Lung (tissue), 12 donors: Measurements from ENCODE around the gene BMP4. TPM values are rescaled to one million over a fixed set of nuclear protein-coding genes. Genes with fewer than 3 reads are reported as not detected.

Source experiments
- ATAC-seq: fragments of 200-7000 bp; cut with Tn5 transposase; one replicate; pipeline ENCODE4 v1.9.1; 2020; ENCODE audit warnings: moderate number of reproducible peaks; ENCODE audit not compliant: insufficient read depth, low FRiP score
- DNase-seq, 3 donors: peaks; one replicate each; pipeline ENCODE4 v3.0.0-alpha.2; 2013 to 2017
- H3K27ac ChIP-seq, 2 donors: one replicate each; pipeline ENCODE4 v1.5.1; 2013; ENCODE audit warnings: mild to moderate bottlenecking in 2 of 2, moderate library complexity in 2 of 2, control low read depth in 1 of 2, inconsistent platforms in 1 of 2, low read depth in 1 of 2, low read length in 1 of 2
- H3K27me3 ChIP-seq, 3 donors: one replicate each; pipeline ENCODE4 v1.5.1; 2013; ENCODE audit warnings: low read length in 2 of 3; ENCODE audit not compliant: control insufficient read depth in 3 of 3, insufficient read depth in 3 of 3
- H3K36me3 ChIP-seq, 4 donors: one replicate each; pipeline ENCODE4 v1.5.1; 2013; ENCODE audit warnings: low read length in 4 of 4, mild to moderate bottlenecking in 1 of 4, moderate library complexity in 1 of 4; ENCODE audit not compliant: control insufficient read depth in 4 of 4, insufficient read depth in 4 of 4
- H3K4me1 ChIP-seq, 5 donors: one replicate each; pipeline ENCODE4 v1.5.1; 2013; ENCODE audit warnings: low read length in 5 of 5, mild to moderate bottlenecking in 2 of 5, moderate library complexity in 1 of 5; ENCODE audit not compliant: control insufficient read depth in 5 of 5, insufficient read depth in 5 of 5
- H3K4me3 ChIP-seq: one replicate; pipeline ENCODE4 v1.5.1; 2013; ENCODE audit warnings: mild to moderate bottlenecking, control low read depth, moderate library complexity
- H3K9ac ChIP-seq, 2 donors: one replicate each; pipeline ENCODE4 v1.5.1; 2013; ENCODE audit warnings: low read length in 2 of 2, control low read depth in 1 of 2; ENCODE audit not compliant: insufficient read depth in 1 of 2
- H3K9me3 ChIP-seq, 4 donors: one replicate each; pipeline ENCODE4 v1.5.1; 2013; ENCODE audit warnings: low read length in 3 of 4, mild to moderate bottlenecking in 1 of 4, moderate library complexity in 1 of 4; ENCODE audit not compliant: control insufficient read depth in 4 of 4, insufficient read depth in 3 of 4
- CTCF ChIP-seq: IDR thresholded peaks from 2 replicates; pipeline ENCODE4 v1.5.1; 2012; ENCODE audit warnings: mild to moderate bottlenecking; ENCODE audit errors: control extremely low read depth, extremely low read depth
- WGBS, 2 donors: extraction: QIAGEN DNeasy Blood & Tissue Kit; methylation state at CpG; one replicate each; pipeline ENCODE4 v1.1.7; 2013; 5-methylcytosine and 5-hydroxymethylcytosine counted together
- polyA plus RNA-seq, 2 donors: library from polyadenylated mRNA; stranded (reverse); fragments of 200-250 nt; gene quantifications; one replicate each; pipeline ENCODE4 v1.2.1, GENCODE V29; 2013
- total RNA-seq, 2 donors: library from RNA; depleted of rRNA in 1 of 2; stranded (reverse); fragments of >200 nt in 1 of 2; gene quantifications; one replicate each; pipeline ENCODE4 v1.2.1, GENCODE V29; 2014 to 2021
- donor health status: control.
- donor health status: control.
- donor health status: Bipolar disorder and iron deficiency.
- donor health status: healthy.
- donor health status: DM: yes; HTN: yes; CAD: no.

The BMP4 gene
- total and polyA plus RNA-seq, 4 donors: 7.1 to 39.0 (median 11.9) TPM

DNA sequence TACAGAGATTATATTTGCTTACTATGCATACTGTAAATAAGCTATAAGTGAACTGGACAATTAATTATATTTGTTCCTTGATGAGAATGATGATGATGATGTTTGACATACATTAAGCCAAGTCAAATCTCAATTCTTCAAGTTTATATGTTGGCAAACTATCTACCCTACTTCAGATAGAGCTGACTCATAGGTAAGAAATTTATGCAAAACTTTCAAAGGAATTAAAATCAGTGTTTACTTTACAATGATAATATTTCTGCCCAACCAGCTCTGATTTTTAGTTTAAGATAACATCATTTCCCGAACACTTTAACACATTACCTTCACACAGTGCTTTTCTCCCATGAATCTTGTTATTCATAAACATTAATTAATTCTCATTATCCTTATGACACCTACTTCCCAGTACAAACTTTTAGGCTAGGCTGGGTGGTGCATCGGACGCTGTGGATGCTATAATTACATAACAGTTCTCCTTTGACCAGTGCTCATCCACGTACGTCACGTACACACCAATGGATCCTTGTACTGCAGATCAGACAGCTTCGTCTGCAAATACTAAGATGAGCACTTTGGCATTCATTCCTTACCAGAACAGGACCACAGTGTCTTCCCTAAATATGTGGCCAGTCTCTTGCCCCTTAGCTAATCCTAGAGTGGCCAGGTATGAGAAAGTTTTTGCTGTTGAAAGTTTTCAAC lies 18.3 kb downstream of the BMP4 start:
- Histone ChIP-seq H3K4me3 (no peak overlapping the region), H3K27ac (no peak overlapping the region), H3K27me3 (no peaks in the 10 kb centered on the region), H3K36me3 (no peaks in the 10 kb centered on the region), H3K4me1 (no peaks in the 10 kb centered on the region), H3K9me3 (peaks cover 0 to 3% (median under 1%) of the 10 kb centered on the region in 4 donors), H3K9ac (no peak overlapping the region)
- 79 to 84% methylated on average over 7 of the region's 7 CpGs for WGBS, 2 donors
- no peak for TF ChIP-seq CTCF
- no peak for ATAC-seq
- DNase-seq: no peak

DNA sequence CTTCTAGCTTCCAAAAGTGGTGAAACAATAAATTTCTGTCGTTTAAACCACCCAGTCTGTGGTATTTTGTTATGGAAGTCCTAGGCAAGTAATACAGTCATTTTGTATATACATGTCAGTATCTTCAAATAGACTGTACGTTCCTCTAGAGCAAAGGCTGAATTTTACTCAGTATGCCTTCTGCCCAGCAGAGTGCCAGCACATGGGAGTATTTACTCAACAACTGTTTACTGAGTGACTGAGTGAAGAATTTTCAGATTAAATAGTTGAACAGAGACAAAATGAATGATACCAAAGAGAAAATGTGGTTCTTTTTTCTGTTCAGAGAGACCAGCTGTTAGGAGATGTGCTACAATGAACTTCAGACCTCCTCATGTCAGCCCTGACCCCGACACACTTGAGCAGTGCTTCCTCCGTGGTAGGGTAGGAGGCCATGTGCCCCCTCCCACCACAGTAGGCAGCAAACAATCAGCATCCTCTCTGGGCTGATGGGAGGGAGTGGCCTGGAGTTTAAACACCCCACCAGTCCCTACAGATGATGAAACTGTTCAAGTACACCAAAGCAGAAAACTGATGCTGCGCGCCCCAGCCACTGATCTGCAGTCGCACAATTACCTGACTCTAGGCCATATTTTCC lies 21.7 kb downstream of the BMP4 start:
- Histone ChIP-seq H3K27me3 (no peaks in the 10 kb centered on the region), H3K4me1 (no peaks in the 10 kb centered on the region), H3K27ac (no peak overlapping the region), H3K4me3 (no peak overlapping the region), H3K36me3 (no peaks in the 10 kb centered on the region), H3K9me3 (peaks cover 0 to 3% (median under 1%) of the 10 kb centered on the region in 4 donors), H3K9ac (no peak overlapping the region)
- WGBS, 2 donors: 80 to 81% methylated on average over 7 of the region's 7 CpGs
- DNase-seq (no peak), ATAC-seq (no peak)
- no peak for TF ChIP-seq CTCF

- Histone ChIP-seq H3K27me3 (no peaks in the 10 kb centered on the region), H3K4me3 (no peak overlapping the region), H3K27ac (no peak overlapping the region), H3K9ac (no peak overlapping the region), H3K4me1 (no peaks in the 10 kb centered on the region), H3K9me3 (peaks cover 0 to 3% (median 0%) of the 10 kb centered on the region in 4 donors), H3K36me3 (no peaks in the 10 kb centered on the region)
- ATAC-seq (no peak), DNase-seq (no peak)
- no peak for TF ChIP-seq CTCF
These were observed 23.7 kb downstream of the BMP4 start for GRCh38 chr14:53932966-53933365.
